HepG2 (cell line): ENCODE measurements around the gene RIN3. TPM values are rescaled to one million over a fixed set of nuclear protein-coding genes. Genes with fewer than 3 reads are reported as not detected.

Source experiments
- ZNF232 ChIP-seq: sonication (generic); formaldehyde crosslinking; IDR thresholded peaks from 2 replicates; pipeline ENCODE4 v1.4.0; 2020; ENCODE audit warnings: missing genetic modification reagents, borderline replicate concordance
- polyA plus RNA-seq, 8 experiments: library from polyadenylated mRNA; depleted of rRNA in 3 of 8; stranded (reverse) in 7 of 8; unstranded in 1 of 8; fragments of >200 nt; fragmentation: Illumina TruSeq in 4 of 8; extraction: Trizol in 4 of 8; gene quantifications; 2 replicates each; pipeline versions ENCODE4 v1.2.1 to v1.2.3, GENCODE V29; 2011 to 2016; ENCODE audit warnings: low read depth in 4 of 8, missing spikeins in 1 of 8, mixed read lengths in 1 of 8; ENCODE audit not compliant: insufficient read depth in 1 of 8
- total RNA-seq, 5 experiments: library from RNA; depleted of rRNA; stranded (reverse); fragments of >200 nt; fragmentation: Illumina TruSeq; extraction: Trizol; gene quantifications; 2 replicates each; pipeline ENCODE4 v1.2.3, GENCODE V29; 2016; ENCODE audit warnings: low read depth in 1 of 5
- TF ChIP-seq, protein P1 (sequence below): sonication (generic); formaldehyde crosslinking; IDR thresholded peaks from 2 replicates; pipeline ENCODE4 v1.4.0; 2020; ENCODE audit warnings: missing genetic modification reagents
- TF ChIP-seq, protein P2 (sequence below): sonication (generic); formaldehyde crosslinking; IDR thresholded peaks from 2 replicates; pipeline ENCODE4 v1.4.0; 2020; ENCODE audit warnings: missing genetic modification reagents

RIN3 gene
- total and polyA plus RNA-seq, 2 of the 13 experiments (the other 11 are each of a cell fraction or from before 2014, with no cell fraction given), result 2.3 to 3.6 TPM

DNA sequence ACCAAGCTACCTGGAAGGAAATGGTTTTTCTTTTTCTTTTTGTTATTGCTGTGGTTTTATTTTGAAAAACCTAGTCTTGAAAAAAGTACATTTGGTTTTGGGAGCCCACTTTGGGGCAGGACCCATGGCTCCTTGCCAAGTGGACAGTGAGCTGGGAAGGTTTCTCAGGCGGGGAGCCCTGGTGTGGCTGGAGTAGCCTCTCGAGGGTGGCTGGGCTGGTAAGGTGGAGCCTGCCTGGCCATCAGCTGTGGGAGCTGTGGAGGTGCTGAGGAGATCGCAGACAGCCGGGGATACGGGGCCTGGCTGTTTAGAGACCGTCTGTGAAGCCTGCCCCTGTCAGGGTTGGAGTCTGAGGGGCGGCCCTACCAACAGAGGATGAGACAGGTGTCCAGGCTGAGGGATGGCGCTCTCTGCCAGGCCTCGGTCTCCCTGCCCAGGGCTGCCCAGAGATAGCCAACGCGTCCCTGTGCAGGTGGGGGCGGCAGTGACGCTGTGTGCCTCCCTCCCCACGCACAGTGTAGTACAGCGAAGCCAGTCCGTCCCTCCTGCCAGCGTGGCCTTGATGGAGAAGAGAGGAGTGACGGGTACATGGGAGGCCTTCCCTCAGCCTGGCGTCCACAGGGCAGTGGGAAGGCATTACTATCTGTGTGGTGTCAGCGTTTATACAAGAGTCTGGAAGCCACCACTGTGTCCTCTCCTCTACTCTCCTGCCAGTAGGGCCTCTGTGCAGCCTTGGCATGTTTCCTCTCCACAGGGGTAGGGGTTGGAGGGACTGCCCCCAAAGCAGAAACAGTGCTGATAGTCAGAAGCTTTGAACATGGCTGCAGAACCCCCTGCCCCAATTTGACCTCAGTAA is 5.9 kb downstream of the RIN3 start (continued):
- TF ChIP-seq, protein P1, sequence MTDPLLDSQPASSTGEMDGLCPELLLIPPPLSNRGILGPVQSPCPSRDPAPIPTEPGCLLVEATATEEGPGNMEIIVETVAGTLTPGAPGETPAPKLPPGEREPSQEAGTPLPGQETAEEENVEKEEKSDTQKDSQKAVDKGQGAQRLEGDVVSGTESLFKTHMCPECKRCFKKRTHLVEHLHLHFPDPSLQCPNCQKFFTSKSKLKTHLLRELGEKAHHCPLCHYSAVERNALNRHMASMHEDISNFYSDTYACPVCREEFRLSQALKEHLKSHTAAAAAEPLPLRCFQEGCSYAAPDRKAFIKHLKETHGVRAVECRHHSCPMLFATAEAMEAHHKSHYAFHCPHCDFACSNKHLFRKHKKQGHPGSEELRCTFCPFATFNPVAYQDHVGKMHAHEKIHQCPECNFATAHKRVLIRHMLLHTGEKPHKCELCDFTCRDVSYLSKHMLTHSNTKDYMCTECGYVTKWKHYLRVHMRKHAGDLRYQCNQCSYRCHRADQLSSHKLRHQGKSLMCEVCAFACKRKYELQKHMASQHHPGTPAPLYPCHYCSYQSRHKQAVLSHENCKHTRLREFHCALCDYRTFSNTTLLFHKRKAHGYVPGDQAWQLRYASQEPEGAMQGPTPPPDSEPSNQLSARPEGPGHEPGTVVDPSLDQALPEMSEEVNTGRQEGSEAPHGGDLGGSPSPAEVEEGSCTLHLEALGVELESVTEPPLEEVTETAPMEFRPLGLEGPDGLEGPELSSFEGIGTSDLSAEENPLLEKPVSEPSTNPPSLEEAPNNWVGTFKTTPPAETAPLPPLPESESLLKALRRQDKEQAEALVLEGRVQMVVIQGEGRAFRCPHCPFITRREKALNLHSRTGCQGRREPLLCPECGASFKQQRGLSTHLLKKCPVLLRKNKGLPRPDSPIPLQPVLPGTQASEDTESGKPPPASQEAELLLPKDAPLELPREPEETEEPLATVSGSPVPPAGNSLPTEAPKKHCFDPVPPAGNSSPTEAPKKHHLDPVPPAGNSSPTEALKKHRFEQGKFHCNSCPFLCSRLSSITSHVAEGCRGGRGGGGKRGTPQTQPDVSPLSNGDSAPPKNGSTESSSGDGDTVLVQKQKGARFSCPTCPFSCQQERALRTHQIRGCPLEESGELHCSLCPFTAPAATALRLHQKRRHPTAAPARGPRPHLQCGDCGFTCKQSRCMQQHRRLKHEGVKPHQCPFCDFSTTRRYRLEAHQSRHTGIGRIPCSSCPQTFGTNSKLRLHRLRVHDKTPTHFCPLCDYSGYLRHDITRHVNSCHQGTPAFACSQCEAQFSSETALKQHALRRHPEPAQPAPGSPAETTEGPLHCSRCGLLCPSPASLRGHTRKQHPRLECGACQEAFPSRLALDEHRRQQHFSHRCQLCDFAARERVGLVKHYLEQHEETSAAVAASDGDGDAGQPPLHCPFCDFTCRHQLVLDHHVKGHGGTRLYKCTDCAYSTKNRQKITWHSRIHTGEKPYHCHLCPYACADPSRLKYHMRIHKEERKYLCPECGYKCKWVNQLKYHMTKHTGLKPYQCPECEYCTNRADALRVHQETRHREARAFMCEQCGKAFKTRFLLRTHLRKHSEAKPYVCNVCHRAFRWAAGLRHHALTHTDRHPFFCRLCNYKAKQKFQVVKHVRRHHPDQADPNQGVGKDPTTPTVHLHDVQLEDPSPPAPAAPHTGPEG, result no peak
- TF ChIP-seq, protein P2, sequence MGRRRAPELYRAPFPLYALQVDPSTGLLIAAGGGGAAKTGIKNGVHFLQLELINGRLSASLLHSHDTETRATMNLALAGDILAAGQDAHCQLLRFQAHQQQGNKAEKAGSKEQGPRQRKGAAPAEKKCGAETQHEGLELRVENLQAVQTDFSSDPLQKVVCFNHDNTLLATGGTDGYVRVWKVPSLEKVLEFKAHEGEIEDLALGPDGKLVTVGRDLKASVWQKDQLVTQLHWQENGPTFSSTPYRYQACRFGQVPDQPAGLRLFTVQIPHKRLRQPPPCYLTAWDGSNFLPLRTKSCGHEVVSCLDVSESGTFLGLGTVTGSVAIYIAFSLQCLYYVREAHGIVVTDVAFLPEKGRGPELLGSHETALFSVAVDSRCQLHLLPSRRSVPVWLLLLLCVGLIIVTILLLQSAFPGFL, result no peak
- no peak for TF ChIP-seq ZNF232 (CRISPR knock-in tag)
- TF ChIP-seq, all 625 proteins: peak for 0
